KMS-11 (cell line): ENCODE data around the gene AQP1.

Source experiments
- H2AFZ ChIP-seq: fragments of 200-600 bp; sonication (generic); 2 replicates; pipeline ENCODE4 v1.6.1; 2016; ENCODE audit warnings: antibody characterized with exemption, mixed run types, low read depth
- H3K27ac ChIP-seq: fragments of 200-600 bp; sonication (generic); 2 replicates; pipeline ENCODE4 v1.6.1; 2016; ENCODE audit warnings: mild to moderate bottlenecking, mixed run types
- H3K27me3 ChIP-seq: fragments of 200-600 bp; sonication (generic); 2 replicates; pipeline ENCODE4 v1.6.1; 2017; ENCODE audit warnings: mild to moderate bottlenecking, low read depth, mixed run types, moderate library complexity; ENCODE audit not compliant: insufficient read depth
- H3K36me3 ChIP-seq: fragments of 200-600 bp; sonication (generic); 2 replicates; pipeline ENCODE4 v1.6.1; 2017; ENCODE audit warnings: mild to moderate bottlenecking, mixed run types; ENCODE audit not compliant: insufficient read depth
- H3K4me1 ChIP-seq: fragments of 200-600 bp; sonication (generic); 2 replicates; pipeline ENCODE4 v1.6.1; 2016; ENCODE audit warnings: mild to moderate bottlenecking, low read depth, mixed run types; ENCODE audit not compliant: poor library complexity, severe bottlenecking
- H3K4me2 ChIP-seq: fragments of 200-600 bp; sonication (generic); 2 replicates; pipeline ENCODE4 v1.7.0; 2016; ENCODE audit warnings: mild to moderate bottlenecking, mixed run types
- H3K4me3 ChIP-seq: fragments of 200-600 bp; sonication (generic); IDR thresholded peaks from 2 replicates; pipeline ENCODE4 v1.6.1; 2017; ENCODE audit warnings: low read depth, low read length, mixed read lengths; ENCODE audit not compliant: insufficient read depth
- H3K79me2 ChIP-seq: fragments of 200-600 bp; sonication (generic); 2 replicates; pipeline ENCODE4 v1.6.1; 2016; ENCODE audit warnings: low read depth, mixed run types; ENCODE audit not compliant: insufficient read depth
- H3K9ac ChIP-seq: fragments of 200-600 bp; sonication (generic); 2 replicates; pipeline ENCODE4 v1.6.1; 2016; ENCODE audit warnings: mild to moderate bottlenecking, mixed run types
- H4K20me1 ChIP-seq: fragments of 200-600 bp; sonication (generic); 2 replicates; pipeline ENCODE4 v1.6.1; 2016; ENCODE audit warnings: mild to moderate bottlenecking, mixed run types; ENCODE audit not compliant: insufficient read depth
- TF ChIP-seq, protein P1 (sequence below): fragments of 200-600 bp; sonication (generic); conservative IDR thresholded peaks from 2 replicates; pipeline ENCODE4 v1.6.1; 2017; ENCODE audit warnings: low read depth, mild to moderate bottlenecking, antibody characterized with exemption, low read length, moderate library complexity, mixed read lengths

Gene AQP1

DNA sequence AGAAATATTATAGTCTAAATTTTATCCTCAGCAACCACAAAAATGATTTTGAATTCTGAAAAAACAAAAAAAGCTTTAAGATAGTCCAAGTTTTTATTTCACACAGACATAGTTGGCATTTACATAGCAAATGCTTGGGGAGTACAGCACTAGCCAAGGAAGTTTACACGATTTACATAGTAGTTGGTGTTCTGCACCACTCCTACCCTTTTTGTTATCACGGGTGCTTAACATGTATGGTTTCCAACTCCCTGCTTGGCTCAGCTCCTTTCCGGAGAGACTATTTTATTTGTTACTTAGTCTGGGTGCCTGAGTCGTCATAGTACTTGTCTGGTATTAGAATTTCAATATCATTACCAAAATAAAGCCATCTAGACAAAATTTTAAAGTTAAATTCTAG lies 43.3 kb downstream of the AQP1 start:
- no peak overlapping the region for H2AFZ ChIP-seq
- H3K79me2 ChIP-seq, result no peaks in the 10 kb centered on the region
- TF ChIP-seq, protein P1, sequence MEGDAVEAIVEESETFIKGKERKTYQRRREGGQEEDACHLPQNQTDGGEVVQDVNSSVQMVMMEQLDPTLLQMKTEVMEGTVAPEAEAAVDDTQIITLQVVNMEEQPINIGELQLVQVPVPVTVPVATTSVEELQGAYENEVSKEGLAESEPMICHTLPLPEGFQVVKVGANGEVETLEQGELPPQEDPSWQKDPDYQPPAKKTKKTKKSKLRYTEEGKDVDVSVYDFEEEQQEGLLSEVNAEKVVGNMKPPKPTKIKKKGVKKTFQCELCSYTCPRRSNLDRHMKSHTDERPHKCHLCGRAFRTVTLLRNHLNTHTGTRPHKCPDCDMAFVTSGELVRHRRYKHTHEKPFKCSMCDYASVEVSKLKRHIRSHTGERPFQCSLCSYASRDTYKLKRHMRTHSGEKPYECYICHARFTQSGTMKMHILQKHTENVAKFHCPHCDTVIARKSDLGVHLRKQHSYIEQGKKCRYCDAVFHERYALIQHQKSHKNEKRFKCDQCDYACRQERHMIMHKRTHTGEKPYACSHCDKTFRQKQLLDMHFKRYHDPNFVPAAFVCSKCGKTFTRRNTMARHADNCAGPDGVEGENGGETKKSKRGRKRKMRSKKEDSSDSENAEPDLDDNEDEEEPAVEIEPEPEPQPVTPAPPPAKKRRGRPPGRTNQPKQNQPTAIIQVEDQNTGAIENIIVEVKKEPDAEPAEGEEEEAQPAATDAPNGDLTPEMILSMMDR, result no peak
- H3K27ac ChIP-seq, result no peak overlapping the region
- H3K4me2 ChIP-seq, result no peak overlapping the region
- no peak overlapping the region for H3K4me3 ChIP-seq
- no peaks in the 10 kb centered on the region for H3K4me1 ChIP-seq
- no peaks in the 10 kb centered on the region for H3K36me3 ChIP-seq
- H3K27me3 ChIP-seq, result no peaks in the 10 kb centered on the region
- no peaks in the 10 kb centered on the region for H4K20me1 ChIP-seq
- no peak overlapping the region for H3K9ac ChIP-seq

DNA sequence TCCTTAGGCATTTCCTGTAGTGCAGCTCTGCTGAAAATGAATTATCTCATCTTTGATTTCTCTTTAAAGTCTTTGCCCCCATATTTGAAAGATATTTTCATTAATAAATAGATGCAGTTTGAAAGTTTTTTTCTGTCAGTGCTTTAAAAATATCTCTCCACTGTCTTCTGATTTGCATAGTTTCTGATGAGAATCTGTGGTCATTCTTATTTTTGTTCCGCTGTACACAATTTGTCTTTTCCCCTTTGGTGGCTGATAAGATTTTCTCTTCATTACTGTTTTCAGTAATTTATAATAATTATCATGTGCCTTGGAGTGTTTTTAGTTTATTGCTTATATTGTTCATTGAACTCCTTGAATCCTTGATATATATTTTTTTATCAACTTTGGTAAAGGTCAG lies 45.1 kb downstream of the AQP1 start:
- Histone ChIP-seq H3K4me3 (no peak overlapping the region), H2AFZ (no peak overlapping the region), H3K4me2 (no peak overlapping the region), H3K27me3 (no peaks in the 10 kb centered on the region), H3K27ac (no peak overlapping the region), H3K9ac (no peak overlapping the region), H4K20me1 (no peaks in the 10 kb centered on the region), H3K36me3 (no peaks in the 10 kb centered on the region), H3K79me2 (no peaks in the 10 kb centered on the region), H3K4me1 (no peaks in the 10 kb centered on the region)
- TF ChIP-seq, protein P1, result no peak

DNA sequence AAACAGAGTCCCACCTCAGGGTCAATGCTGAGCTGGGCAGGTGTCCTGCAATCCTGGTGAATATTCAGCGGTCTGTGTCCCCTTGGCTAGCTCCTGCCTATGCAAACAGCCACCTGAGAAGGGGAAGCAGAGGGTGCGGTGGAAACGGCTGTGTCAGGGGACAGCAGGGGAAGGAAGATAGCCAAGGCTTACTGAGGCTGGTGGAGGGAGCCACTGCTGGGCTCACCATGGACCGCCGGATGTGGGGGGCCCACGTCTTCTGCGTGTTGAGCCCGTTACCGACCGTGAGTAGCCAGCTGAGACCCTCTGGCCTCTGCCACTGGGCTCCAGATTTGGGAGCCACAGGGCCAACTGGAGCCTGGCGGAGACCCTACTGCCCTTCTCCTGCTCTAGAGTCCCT lies 52.2 kb downstream of the AQP1 start, which contains the start of gene GHRHR:
Gene GHRHR (plus strand): TSS at position 112 of the 400 bp plus-strand sequence. CDS start 116 bp downstream, at position 228.
- H3K79me2 ChIP-seq, result no peaks in the 10 kb centered on the region
- H3K27me3 ChIP-seq, result no peaks in the 10 kb centered on the region
- H2AFZ ChIP-seq, result no peak within 1 kb of the TSS
- H3K27ac ChIP-seq, result no peak within 1 kb of the TSS
- no peak within 1 kb of the TSS for H3K4me2 ChIP-seq
- no peaks in the 10 kb centered on the region for H4K20me1 ChIP-seq
- TF ChIP-seq, protein P1, result no peak
- no peaks in the 10 kb centered on the region for H3K36me3 ChIP-seq
- H3K4me1 ChIP-seq, result no peaks in the 10 kb centered on the region
- H3K9ac ChIP-seq, result no peak within 1 kb of the TSS
- no peak within 1 kb of the TSS for H3K4me3 ChIP-seq

DNA sequence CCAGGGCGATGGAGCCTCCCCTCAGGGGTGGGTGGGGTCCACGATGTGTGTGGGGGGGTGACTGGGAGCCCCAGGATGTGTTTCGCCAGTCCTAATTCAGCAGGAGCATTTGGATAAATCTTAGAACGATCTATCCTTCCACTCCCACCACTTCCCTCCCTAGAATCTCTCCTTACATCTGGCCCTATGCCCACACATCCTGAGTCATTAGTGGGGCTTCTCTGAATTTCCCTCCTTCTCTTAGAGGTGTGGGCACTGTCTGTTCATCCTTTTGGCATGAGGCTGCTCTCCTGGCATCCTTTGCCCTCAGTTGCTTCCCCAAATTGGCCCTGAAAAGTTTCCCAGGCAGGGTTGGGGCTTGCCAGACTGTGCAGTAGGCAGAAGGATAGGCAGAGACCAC lies 53.7 kb downstream of the AQP1 start:
- H3K79me2 ChIP-seq, result no peaks in the 10 kb centered on the region
- H3K4me3 ChIP-seq, result no peak overlapping the region
- no peaks in the 10 kb centered on the region for H4K20me1 ChIP-seq
- no peaks in the 10 kb centered on the region for H3K4me1 ChIP-seq
- H3K4me2 ChIP-seq, result no peak overlapping the region
- no peak overlapping the region for H3K9ac ChIP-seq
- TF ChIP-seq, protein P1, result no peak
- no peaks in the 10 kb centered on the region for H3K27me3 ChIP-seq
- H3K36me3 ChIP-seq, result no peaks in the 10 kb centered on the region
- H2AFZ ChIP-seq, result no peak overlapping the region
- no peak overlapping the region for H3K27ac ChIP-seq

DNA sequence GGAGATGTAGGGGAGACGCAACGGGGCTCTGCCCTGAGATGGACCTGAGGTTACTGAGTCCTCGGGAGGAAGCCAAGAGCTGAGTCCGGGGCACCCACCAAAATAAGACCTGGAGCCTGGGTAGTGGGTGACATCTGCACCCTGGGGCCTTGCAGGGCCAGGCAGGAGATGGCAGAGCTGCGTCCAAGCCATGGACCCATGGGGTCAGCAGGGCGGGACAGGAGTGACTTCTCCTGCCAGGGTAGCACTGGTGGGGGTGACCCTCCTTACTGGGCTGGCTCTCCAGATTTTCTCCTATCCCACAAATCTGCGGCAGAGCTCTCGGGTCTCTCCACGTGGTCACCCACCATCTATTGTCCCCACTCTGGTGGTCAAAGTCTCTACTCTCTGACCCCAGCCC lies 54.2 kb downstream of the AQP1 start:
- Histone ChIP-seq H4K20me1 (no peaks in the 10 kb centered on the region), H3K4me1 (no peaks in the 10 kb centered on the region), H3K4me3 (no peak overlapping the region), H2AFZ (no peak overlapping the region), H3K27ac (no peak overlapping the region), H3K4me2 (no peak overlapping the region), H3K27me3 (no peaks in the 10 kb centered on the region), H3K36me3 (no peaks in the 10 kb centered on the region), H3K79me2 (no peaks in the 10 kb centered on the region), H3K9ac (no peak overlapping the region)
- TF ChIP-seq, protein P1, result no peak
